Measurements from ENCODE around the gene CUX1. TPM values are rescaled to one million over a fixed set of nuclear protein-coding genes. Genes with fewer than 3 reads are reported as not detected.

The CUX1 gene
- total RNA-seq, 1 donor from 2014 or later, result 66.4 TPM

DNA sequence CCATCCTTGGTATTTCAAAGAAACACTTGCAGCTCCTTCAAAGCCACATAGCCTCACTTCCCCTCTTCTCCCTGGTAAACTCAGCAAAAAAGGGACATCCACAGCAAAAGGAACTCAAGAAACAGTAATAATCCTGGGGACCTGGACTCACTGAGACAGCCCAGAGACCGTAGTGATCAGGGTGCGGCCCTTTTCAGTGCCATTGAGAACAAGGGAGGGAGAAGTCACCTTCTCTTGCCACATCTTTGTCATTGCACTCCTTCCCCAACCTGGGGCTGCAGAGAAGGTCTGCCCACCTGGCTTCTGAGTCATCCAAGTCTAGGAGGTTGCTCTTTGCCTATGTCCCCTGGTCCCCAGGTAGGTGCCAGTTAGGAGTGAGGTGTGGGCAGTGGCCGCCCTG is 375.4 kb downstream of the CUX1 start:
- no peaks in the 10 kb centered on the region for H3K9me3 Mint-ChIP-seq
- peaks cover 3% of the 10 kb centered on the region for H3K27me3 Mint-ChIP-seq (ENCODE audit: insufficient read depth, low read depth)
- no peaks in the 10 kb centered on the region for H3K79me2 ChIP-seq (ENCODE audit: low read depth)
- H4K20me1 ChIP-seq (ENCODE audit: low read depth), result no peaks in the 10 kb centered on the region
- no peak overlapping the region for H3K27ac Mint-ChIP-seq
- H3K4me3 Mint-ChIP-seq, result no peak overlapping the region
- H3K27ac ChIP-seq, result no peak overlapping the region
- H3K4me2 ChIP-seq, result no peak overlapping the region
- no peaks in the 10 kb centered on the region for H3K4me1 Mint-ChIP-seq
- no peak for DNase-seq (ENCODE audit: low spot score)
- TF ChIP-seq EZH2 (IDR thresholded peaks at IDR 0.05), result no peak
- TF ChIP-seq EZH2phosphoT487 (IDR thresholded peaks at IDR 0.05), result no peak
- TF ChIP-seq, protein P1, sequence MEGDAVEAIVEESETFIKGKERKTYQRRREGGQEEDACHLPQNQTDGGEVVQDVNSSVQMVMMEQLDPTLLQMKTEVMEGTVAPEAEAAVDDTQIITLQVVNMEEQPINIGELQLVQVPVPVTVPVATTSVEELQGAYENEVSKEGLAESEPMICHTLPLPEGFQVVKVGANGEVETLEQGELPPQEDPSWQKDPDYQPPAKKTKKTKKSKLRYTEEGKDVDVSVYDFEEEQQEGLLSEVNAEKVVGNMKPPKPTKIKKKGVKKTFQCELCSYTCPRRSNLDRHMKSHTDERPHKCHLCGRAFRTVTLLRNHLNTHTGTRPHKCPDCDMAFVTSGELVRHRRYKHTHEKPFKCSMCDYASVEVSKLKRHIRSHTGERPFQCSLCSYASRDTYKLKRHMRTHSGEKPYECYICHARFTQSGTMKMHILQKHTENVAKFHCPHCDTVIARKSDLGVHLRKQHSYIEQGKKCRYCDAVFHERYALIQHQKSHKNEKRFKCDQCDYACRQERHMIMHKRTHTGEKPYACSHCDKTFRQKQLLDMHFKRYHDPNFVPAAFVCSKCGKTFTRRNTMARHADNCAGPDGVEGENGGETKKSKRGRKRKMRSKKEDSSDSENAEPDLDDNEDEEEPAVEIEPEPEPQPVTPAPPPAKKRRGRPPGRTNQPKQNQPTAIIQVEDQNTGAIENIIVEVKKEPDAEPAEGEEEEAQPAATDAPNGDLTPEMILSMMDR (IDR thresholded peaks at IDR 0.05), result no peak
- no peaks in the 10 kb centered on the region for H3K27me3 ChIP-seq
- H2AFZ ChIP-seq (replicated peaks), result no peak overlapping the region
- H3K9me3 ChIP-seq (ENCODE audit: low read depth), result no peaks in the 10 kb centered on the region
- H3F3A ChIP-seq (ENCODE audit: low read depth), result no peaks in the 10 kb centered on the region
- H3K9ac ChIP-seq, result no peak overlapping the region
- peaks cover 36% of the 10 kb centered on the region for H3K36me3 Mint-ChIP-seq
- no peak overlapping the region for H3K4me3 ChIP-seq
- no peaks in the 10 kb centered on the region for H3K36me3 ChIP-seq
- H3K4me1 ChIP-seq, result no peaks in the 10 kb centered on the region

DNA sequence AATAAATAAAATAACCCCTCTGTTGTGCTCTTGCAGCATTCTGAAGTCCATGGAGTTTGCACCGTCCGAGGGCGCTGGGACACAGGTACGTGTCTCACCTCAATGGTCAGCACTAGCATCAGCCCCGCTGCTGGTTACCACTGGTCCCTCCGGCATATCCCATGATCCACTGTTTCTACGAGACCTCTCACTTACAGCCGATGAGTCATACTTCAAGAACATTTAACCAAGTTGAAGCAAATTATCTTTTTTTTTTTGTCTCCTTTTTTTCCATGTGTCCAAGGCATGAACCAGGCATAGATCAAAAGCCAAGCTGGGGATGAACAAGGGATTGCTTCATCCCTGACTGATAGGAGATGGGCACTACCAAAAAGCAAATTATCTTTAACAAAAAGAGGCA is 376.4 kb downstream of the CUX1 start:
- DNase-seq (ENCODE audit: low spot score), result no peak
- H3K36me3 Mint-ChIP-seq, result peaks cover 38% of the 10 kb centered on the region
- no peaks in the 10 kb centered on the region for H3K79me2 ChIP-seq (ENCODE audit: low read depth)
- H3K9ac ChIP-seq, result no peak overlapping the region
- H3K9me3 Mint-ChIP-seq, result no peaks in the 10 kb centered on the region
- TF ChIP-seq, protein P1 (IDR thresholded peaks at IDR 0.05), result no peak
- TF ChIP-seq EZH2phosphoT487 (IDR thresholded peaks at IDR 0.05) (no peak), EZH2 (IDR thresholded peaks at IDR 0.05) (no peak)
- H3K27me3 Mint-ChIP-seq (ENCODE audit: insufficient read depth, low read depth), result peaks cover 3% of the 10 kb centered on the region
- no peaks in the 10 kb centered on the region for H3K4me1 ChIP-seq
- no peaks in the 10 kb centered on the region for H4K20me1 ChIP-seq (ENCODE audit: low read depth)
- H3K27ac Mint-ChIP-seq, result no peak overlapping the region
- H3K27ac ChIP-seq, result no peak overlapping the region
- H3K4me2 ChIP-seq, result no peak overlapping the region
- H3K4me3 Mint-ChIP-seq, result no peak overlapping the region
- no peak overlapping the region for H2AFZ ChIP-seq (replicated peaks)
- no peaks in the 10 kb centered on the region for H3F3A ChIP-seq (ENCODE audit: low read depth)
- no peaks in the 10 kb centered on the region for H3K9me3 ChIP-seq (ENCODE audit: low read depth)
- H3K27me3 ChIP-seq, result no peaks in the 10 kb centered on the region
- H3K4me1 Mint-ChIP-seq, result peaks cover 2% of the 10 kb centered on the region
- H3K4me3 ChIP-seq, result no peak overlapping the region
- H3K36me3 ChIP-seq, result no peaks in the 10 kb centered on the region

DNA sequence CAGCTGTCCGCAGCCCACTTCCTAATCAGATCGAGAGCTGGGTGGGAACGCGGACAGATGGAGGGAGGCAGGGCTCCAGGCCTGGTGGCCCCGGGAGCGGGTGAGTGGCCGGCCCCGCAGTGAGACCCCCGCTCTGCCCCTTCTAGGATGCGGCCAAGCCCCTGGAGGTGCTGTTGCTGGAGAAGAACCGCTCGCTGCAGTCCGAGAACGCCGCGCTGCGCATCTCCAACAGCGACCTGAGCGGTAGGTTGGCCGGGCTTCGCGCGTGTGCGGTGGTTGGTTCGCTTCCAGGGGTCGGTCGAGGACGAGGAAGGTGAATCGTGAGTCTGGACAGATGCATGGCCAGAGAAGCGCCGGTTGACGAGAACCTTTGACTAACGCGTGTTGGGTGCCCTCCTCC is 377.9 kb downstream of the CUX1 start:
- no peak for TF ChIP-seq EZH2 (IDR thresholded peaks at IDR 0.05)
- TF ChIP-seq EZH2phosphoT487 (IDR thresholded peaks at IDR 0.05), result no peak
- TF ChIP-seq, protein P1 (IDR thresholded peaks at IDR 0.05), result no peak
- no peak overlapping the region for H3K4me3 Mint-ChIP-seq
- H3K36me3 ChIP-seq, result no peaks in the 10 kb centered on the region
- no peak overlapping the region for H3K27ac Mint-ChIP-seq
- H2AFZ ChIP-seq (replicated peaks), result no peak overlapping the region
- peaks cover 3% of the 10 kb centered on the region for H3K27me3 Mint-ChIP-seq (ENCODE audit: insufficient read depth, low read depth)
- no peaks in the 10 kb centered on the region for H3K4me1 ChIP-seq
- H3K9ac ChIP-seq, result no peak overlapping the region
- no peaks in the 10 kb centered on the region for H3K9me3 Mint-ChIP-seq
- H3K4me1 Mint-ChIP-seq, result peaks cover 2% of the 10 kb centered on the region
- no peaks in the 10 kb centered on the region for H3K79me2 ChIP-seq (ENCODE audit: low read depth)
- H3K4me2 ChIP-seq, result no peak overlapping the region
- no peak overlapping the region for H3K27ac ChIP-seq
- no peaks in the 10 kb centered on the region for H4K20me1 ChIP-seq (ENCODE audit: low read depth)
- no peaks in the 10 kb centered on the region for H3F3A ChIP-seq (ENCODE audit: low read depth)
- H3K27me3 ChIP-seq, result no peaks in the 10 kb centered on the region
- H3K36me3 Mint-ChIP-seq, result peaks cover 40% of the 10 kb centered on the region
- DNase-seq (ENCODE audit: low spot score), result no peak
- no peaks in the 10 kb centered on the region for H3K9me3 ChIP-seq (ENCODE audit: low read depth)
- H3K4me3 ChIP-seq, result no peak overlapping the region

Measured in neural progenitor cell (in vitro differentiated cells).